Spleen (tissue), 11 donors: ENCODE results near the gene CCDC89. TPM values are rescaled to one million over a fixed set of nuclear protein-coding genes. Genes with fewer than 3 reads are reported as not detected.
"Not testable (repeated sequence)": the region's sequence is repeated elsewhere in the genome, so short reads cannot be mapped to it uniquely, and the experiment has no call there.

Experiments
- DNase-seq: peaks from one replicate; pipeline ENCODE4 v3.0.0-alpha.2; 2020
- H3K27ac ChIP-seq, 8 donors: fragments of 200-600 bp; sonication (generic) in 7 of 8; 1 replicate in 4 of 8; 2 replicates in 4 of 8; pipeline versions ENCODE4 v1.5.0 to v1.8.0; 2016 to 2021; ENCODE audit warnings: inconsistent platforms in 4 of 8, mild to moderate bottlenecking in 4 of 8, moderate library complexity in 1 of 8
- H3K27me3 ChIP-seq, 7 donors: fragments of 200-600 bp; sonication (generic) in 6 of 7; replicated peaks in 1 of 7; 1 replicate in 4 of 7; 2 replicates in 3 of 7; pipeline versions ENCODE4 v1.5.0 to v1.8.0; 2016 to 2021; ENCODE audit warnings: inconsistent platforms in 3 of 7, mild to moderate bottlenecking in 1 of 7
- H3K36me3 ChIP-seq, 6 donors: fragments of 200-600 bp; sonication (generic) in 5 of 6; 1 replicate in 4 of 6; 2 replicates in 2 of 6; pipeline versions ENCODE4 v1.5.0 to v1.8.0; 2016 to 2021; ENCODE audit warnings: inconsistent platforms in 2 of 6
- H3K4me1 ChIP-seq, 6 donors: fragments of 200-600 bp; sonication (generic) in 5 of 6; 1 replicate in 3 of 6; 2 replicates in 3 of 6; pipeline versions ENCODE4 v1.5.0 to v1.8.0; 2016 to 2021; ENCODE audit warnings: inconsistent platforms in 3 of 6
- H3K4me3 ChIP-seq, 8 donors: fragments of 200-600 bp; sonication (generic) in 7 of 8; 1 replicate in 4 of 8; 2 replicates in 4 of 8; pipeline versions ENCODE4 v1.5.0 to v1.8.0; 2016 to 2021; ENCODE audit warnings: inconsistent platforms in 4 of 8, mild to moderate bottlenecking in 4 of 8, moderate library complexity in 2 of 8
- H3K9me3 ChIP-seq, 8 donors: fragments of 200-600 bp; sonication (generic) in 7 of 8; 1 replicate in 4 of 8; 2 replicates in 4 of 8; pipeline versions ENCODE4 v1.5.0 to v1.8.0; 2016 to 2021; ENCODE audit warnings: inconsistent platforms in 4 of 8
- CTCF ChIP-seq, 11 experiments: fragments of 200-600 bp in 7 of 11; fragments of 450-650 bp in 4 of 11; sonication (generic) in 4 of 11; IDR thresholded peaks in 8 of 11; conservative IDR thresholded peaks in 3 of 11; 1 replicate in 7 of 11; 2 replicates in 4 of 11; pipeline versions ENCODE4 v1.4.0 to v1.8.0; 2016 to 2021; ENCODE audit warnings: antibody characterized with exemption in 11 of 11, inconsistent platforms in 4 of 11, mild to moderate bottlenecking in 1 of 11
- POLR2A ChIP-seq, 3 donors: fragments of 450-650 bp; IDR thresholded peaks; one replicate each; pipeline ENCODE4 v1.5.1; 2017; ENCODE audit warnings: antibody characterized with exemption in 3 of 3, mild to moderate bottlenecking in 1 of 3
- POLR2AphosphoS5 ChIP-seq, 3 donors: sonication (generic); formaldehyde crosslinking; IDR thresholded peaks; one replicate each; pipeline ENCODE4 v1.5.1; 2017; ENCODE audit warnings: antibody characterized with exemption in 3 of 3
- WGBS, 5 donors: extraction: QIAGEN DNeasy Blood & Tissue Kit in 3 of 5; methylation state at CpG; one replicate each; pipeline versions ENCODE4 v1.1.5 to v1.1.7; 2013 to 2018; 5-methylcytosine and 5-hydroxymethylcytosine counted together
- intact Hi-C: fragments of 100-400 bp; cut with DNase I; formaldehyde crosslinking; loops from one replicate; pipeline ENCODE4 v1.15.0; 2023; ENCODE audit warnings: low total_unique reads
- polyA plus RNA-seq, 3 donors: library from polyadenylated mRNA; stranded (reverse); fragments of 200-250 nt; gene quantifications; one replicate each; pipeline ENCODE4 v1.2.1, GENCODE V29; 2013
- total RNA-seq, 7 donors: library from RNA; depleted of rRNA in 3 of 7; stranded (reverse); fragments of >200 nt in 3 of 7; fragmentation: NEBNext Ultra II Directional in 4 of 7; extraction: Animal tissue kit (Norgen Biotek cat#: 25700) in 4 of 7; gene quantifications; one replicate each; pipeline versions ENCODE4 v1.1.0 to v1.2.1, GENCODE V29; 2016 to 2021
- donor health status: healthy with polysubstance abuse.
- donor health status: DM: no; HTN: no; CAD: no; lungs with moderate emphysema.
- donor health status: DM: no; HTN: no; CAD: no.
- donor health status: Bipolar disorder and iron deficiency.
- donor health status: healthy.
- donor health status: DM: no; HTN: no; CAD: no.
- donor health status: DM: yes; HTN: yes; CAD: no.

CCDC89 gene
- total and polyA plus RNA-seq, 10 donors: 0.11 to 4.3 (median 0.89) TPM

DNA sequence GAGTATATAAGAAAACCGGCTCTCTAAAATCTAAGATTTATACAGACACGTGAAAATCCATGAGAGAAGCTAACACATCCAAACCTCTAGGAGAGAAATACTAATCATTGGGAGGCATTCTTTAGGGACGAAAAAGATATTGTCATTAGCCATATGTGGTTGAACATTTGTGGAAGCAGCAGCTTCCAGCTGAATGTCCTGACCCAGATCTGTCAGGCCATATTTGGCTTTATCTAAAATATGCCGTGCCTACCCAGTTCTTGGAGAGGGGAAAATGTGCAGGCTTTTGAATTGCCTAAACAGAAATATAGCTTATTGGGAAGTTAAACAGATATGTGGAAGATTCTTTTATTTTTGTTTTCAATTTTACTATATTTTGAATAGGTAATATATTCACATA, 6.4 kb downstream of the CCDC89 start:
- Histone ChIP-seq H3K27me3 (no peaks in the 10 kb centered on the region), H3K4me3 (no peak overlapping the region), H3K36me3 (no peaks in the 10 kb centered on the region), H3K4me1 (peaks cover 0 to 30% (median 0%) of the 10 kb centered on the region in 6 donors), H3K9me3 (no peaks in the 10 kb centered on the region), H3K27ac (no peak overlapping the region)
- TF ChIP-seq POLR2A (IDR thresholded peaks at IDR 0.05) (no peak), CTCF (IDR thresholded peaks at IDR 0.05 in 8 of 11, conservative IDR thresholded peaks at IDR 0.05 in 3 of 11) (no peak), POLR2AphosphoS5 (IDR thresholded peaks at IDR 0.05) (no peak)
- intact Hi-C loops: no loop called here
- DNase-seq: no peak
- WGBS, 5 donors: 72 to 89% (median 82%) methylated on average over 4 of the region's 4 CpGs

DNA sequence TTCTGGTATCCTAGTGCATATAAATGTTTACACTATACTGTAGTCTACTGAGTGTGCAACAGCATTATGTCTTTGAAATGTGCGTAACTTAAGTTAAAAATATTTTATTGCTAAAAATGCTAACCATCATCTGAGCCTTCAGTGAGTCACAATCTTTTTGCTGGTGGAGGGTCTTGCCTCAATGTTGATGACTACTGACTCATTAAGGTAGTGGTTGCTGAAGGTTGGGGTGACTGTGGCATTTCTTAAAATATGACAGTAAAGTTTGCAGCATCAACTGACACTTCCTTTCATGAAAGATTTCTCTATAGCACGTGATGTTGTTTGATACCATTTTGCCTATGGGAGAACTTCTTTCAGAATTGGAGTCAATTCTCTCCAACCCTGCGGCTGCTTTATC, 12.6 kb downstream of the CCDC89 start:
- intact Hi-C loops: no loop called here
- WGBS, 5 donors: 79 to 92% (median 87%) methylated on average over 3 of the region's 3 CpGs
- Histone ChIP-seq H3K36me3 (no peaks in the 10 kb centered on the region), H3K4me1 (no peaks in the 10 kb centered on the region), H3K9me3 (no peaks in the 10 kb centered on the region), H3K27ac (no peak overlapping the region), H3K27me3 (no peaks in the 10 kb centered on the region), H3K4me3 (no peak overlapping the region)
- DNase-seq: no peak
- TF ChIP-seq POLR2AphosphoS5 (IDR thresholded peaks at IDR 0.05): no peak
- no peak for TF ChIP-seq CTCF (IDR thresholded peaks at IDR 0.05 in 8 of 11, conservative IDR thresholded peaks at IDR 0.05 in 3 of 11)
- TF ChIP-seq POLR2A (IDR thresholded peaks at IDR 0.05): no peak

- intact Hi-C loops: no loop called here
- DNase-seq: no peak
- Histone ChIP-seq H3K27ac (no peak overlapping the region), H3K36me3 (no peaks in the 10 kb centered on the region), H3K4me1 (no peaks in the 10 kb centered on the region), H3K27me3 (no peaks in the 10 kb centered on the region), H3K9me3 (no peaks in the 10 kb centered on the region), H3K4me3 (no peak overlapping the region)
- no peak for TF ChIP-seq POLR2A (IDR thresholded peaks at IDR 0.05)
- 76 to 90% (median 86%) methylated on average over 8 of the region's 8 CpGs for WGBS, 5 donors
These were observed 13.7 kb downstream of the CCDC89 start for GRCh38 chr11:85672105-85672902.

- H3K36me3 ChIP-seq, H3K4me1 ChIP-seq, H3K27ac ChIP-seq, H3K4me3 ChIP-seq, H3K9me3 ChIP-seq, DNase-seq, intact Hi-C loops, H3K27me3 ChIP-seq: not testable (repeated sequence)
These were observed 14.9 kb downstream of the CCDC89 start for GRCh38 chr11:85670949-85671663.

DNA sequence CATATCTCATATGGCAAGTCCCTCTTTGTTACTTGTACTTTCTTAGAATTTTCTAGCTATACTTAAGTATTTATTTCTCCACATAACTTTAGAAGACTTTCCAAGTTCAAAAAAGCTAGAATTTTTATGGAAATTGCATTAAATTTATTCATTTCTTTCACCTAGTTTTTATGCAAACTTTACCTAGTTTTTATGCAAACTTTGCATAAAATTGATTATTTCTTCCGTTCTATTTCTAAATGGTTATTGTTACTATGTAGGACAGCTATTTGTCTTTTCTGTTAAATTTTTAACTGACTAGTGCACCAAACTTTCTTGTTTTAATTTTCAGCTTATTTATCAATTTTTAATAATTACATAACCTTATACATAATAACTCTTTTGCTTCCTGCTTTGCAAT, 17.8 kb downstream of the CCDC89 start:
- intact Hi-C loops: no loop called here
- 92 to 95% (median 94%) methylated on average over 1 of the region's 1 CpG for WGBS, 5 donors
- H3K4me1 ChIP-seq: peaks cover 3 to 17% (median 11%) of the 10 kb centered on the region in 6 donors

More for the DNA sequence above, 17.8 kb downstream of the CCDC89 start:
- TF ChIP-seq CTCF (IDR thresholded peaks at IDR 0.05 in 8 of 11, conservative IDR thresholded peaks at IDR 0.05 in 3 of 11) (no peak), POLR2AphosphoS5 (IDR thresholded peaks at IDR 0.05) (no peak), POLR2A (IDR thresholded peaks at IDR 0.05) (no peak)
- Histone ChIP-seq H3K27me3 (no peaks in the 10 kb centered on the region), H3K9me3 (no peaks in the 10 kb centered on the region), H3K36me3 (no peaks in the 10 kb centered on the region), H3K4me3 (no peak overlapping the region), H3K27ac (no peak overlapping the region)
- no peak for DNase-seq
